GM21529 (cell line): ENCODE data around the gene CTNNA1.

Experiments
- ATAC-seq: cut with Tn5 transposase; IDR thresholded peaks from one replicate; pipeline ENCODE4 v1.9.1; 2021; ENCODE audit not compliant: unreplicated experiment

The CTNNA1 gene

DNA sequence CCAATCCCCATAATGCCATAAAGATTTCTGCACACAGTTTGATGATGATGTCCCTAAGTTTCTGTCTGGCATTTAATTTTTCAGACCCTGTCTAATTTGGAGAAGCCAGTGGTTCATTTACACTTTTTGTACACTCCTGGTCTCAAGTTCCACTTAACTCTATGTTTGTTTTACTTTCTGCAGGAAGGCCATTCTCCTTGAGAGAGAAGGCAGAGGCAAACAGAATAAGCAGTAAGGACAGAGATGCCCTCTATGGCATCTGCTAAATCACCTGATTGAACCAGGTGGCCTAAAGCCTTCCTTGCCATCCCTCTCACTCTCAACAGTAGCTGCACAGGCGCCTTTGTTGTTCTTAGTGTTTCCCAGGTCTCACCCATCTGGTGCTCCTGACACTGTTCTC is 208.0 kb downstream of the CTNNA1 start:
- ATAC-seq = no peak

- ATAC-seq = no peak
These were observed 208.5 kb downstream of the CTNNA1 start for GRCh38 chr5:138961729-138962128.

DNA sequence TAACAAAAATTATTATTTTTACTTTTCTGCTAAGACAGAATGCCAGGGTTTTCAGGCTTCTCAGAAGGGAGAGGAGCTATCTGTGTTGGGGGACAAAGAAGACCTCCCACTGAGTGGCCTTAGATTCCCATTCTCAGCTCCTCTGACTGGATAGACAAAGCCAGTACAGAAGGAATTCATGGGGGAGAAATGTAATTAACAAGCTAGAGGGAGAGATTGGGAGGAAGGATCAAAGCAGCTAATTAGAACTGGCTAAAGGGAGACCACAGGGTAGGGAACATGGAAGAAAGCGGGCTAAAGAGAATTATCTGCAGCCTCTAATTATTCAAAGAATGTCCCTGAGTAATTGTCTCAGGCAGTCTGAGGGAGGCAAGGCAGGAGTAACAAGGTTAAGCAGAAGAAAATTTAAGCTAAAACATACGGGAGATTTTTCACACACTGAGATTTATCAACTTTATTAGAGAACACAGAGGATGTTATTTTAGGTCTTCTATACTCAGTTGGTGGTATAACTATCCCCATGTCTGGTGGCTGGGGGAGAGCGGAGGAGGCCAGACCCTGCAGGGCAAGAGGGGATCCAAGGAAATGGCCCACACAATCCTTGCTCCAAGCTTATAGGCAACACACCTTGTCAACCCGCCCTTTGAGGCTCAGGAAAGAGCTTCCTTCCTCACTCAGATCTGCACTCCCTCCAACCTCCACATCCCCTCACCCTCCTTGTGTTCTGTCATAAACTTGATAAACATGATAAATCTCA is 209.6 kb downstream of the CTNNA1 start:
- ATAC-seq = no peak

DNA sequence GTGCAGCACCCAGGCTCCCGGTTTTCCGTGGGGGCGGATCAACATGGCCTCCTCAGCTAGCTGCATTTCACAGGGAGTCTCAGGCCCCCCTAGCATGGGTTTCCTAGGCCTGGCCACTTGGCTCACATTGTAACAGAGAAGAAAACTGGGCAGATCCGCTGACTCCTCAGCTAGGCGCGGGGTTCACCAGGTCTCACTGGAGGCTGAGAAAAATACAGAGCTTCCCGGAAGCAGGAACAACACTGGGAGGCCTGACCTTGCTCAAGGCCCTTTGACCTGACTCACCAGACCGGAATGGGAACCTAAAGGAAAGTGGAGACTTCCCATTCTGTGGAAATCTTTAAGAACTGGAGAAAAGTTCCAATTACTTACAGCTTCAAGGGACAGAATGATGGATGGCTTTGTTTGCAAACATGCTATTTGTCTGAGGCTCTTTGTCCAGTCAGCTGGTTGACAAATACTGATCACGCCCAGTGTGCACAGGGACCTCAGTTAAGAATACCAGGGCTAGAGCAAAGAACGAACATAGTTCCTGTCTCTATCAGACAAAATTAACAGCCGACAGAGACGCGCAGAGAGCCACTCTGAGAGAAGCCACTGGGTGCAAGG is 210.6 kb downstream of the CTNNA1 start:
- no peak for ATAC-seq

GRCh38 chr5:138964647-138965201 is 211.5 kb downstream of the CTNNA1 start:
- ATAC-seq = no peak

- ATAC-seq = no peak
These were observed 212.4 kb downstream of the CTNNA1 start for GRCh38 chr5:138965626-138966025.

- ATAC-seq = no peak
These were observed 213.2 kb downstream of the CTNNA1 start for GRCh38 chr5:138966236-138966985.

- no peak for ATAC-seq
These were observed 214.7 kb downstream of the CTNNA1 start for GRCh38 chr5:138967791-138968448.

- ATAC-seq = no peak
These were observed 215.4 kb downstream of the CTNNA1 start for GRCh38 chr5:138968601-138969000.

DNA sequence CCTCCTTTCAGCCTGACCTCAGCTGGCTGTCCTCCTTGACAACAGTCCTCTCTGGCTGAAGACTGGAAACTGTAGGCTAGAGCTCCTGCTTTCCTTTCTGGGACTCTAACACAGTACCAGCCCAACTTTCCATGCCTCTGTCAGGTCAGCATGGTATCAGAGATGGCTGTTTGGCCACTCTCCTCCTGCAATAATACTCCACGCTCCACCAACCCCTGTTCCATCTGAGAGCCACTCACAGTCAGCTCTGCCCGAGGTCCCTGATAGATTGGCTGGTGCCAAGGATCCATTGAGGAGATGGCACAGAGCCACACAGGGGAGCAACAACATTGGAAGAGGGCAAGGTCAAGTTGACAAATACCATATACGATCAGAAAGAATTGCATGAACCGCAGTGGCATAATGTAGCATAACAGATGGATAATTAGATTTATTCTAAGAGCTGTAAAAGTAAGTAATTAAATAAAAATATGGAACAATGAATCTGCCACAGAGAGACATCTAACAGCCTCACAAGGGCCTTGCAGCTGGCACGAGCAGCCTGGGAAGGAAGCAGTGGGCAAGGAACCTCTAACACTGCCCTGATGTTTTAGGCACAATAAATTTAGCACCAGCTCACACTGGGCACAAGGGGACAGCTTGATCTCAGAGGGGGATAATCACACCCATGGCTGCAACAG is 216.2 kb downstream of the CTNNA1 start:
- ATAC-seq = no peak

DNA sequence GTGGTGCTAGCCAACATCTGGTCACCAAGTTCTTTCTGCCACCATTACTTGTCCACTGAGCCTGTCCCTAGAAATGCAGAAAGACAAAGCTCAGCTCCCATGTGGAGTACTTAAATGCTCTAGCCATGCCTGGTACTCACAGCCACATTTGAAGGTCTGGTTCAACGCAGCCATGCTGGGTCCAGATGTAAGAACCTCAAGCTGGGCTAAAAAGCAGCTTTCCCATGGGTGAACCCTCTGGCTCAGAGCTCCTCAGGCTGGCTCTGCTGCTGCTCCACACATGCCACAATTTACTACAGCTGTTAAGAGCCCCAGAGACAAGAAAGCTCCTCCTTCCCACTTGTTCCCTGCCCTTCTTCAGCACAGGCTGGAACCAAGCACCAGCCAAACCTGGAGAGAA is 219.0 kb downstream of the CTNNA1 start:
- no peak for ATAC-seq

- ATAC-seq = no peak
These were observed 219.6 kb downstream of the CTNNA1 start for GRCh38 chr5:138972836-138973235.

DNA sequence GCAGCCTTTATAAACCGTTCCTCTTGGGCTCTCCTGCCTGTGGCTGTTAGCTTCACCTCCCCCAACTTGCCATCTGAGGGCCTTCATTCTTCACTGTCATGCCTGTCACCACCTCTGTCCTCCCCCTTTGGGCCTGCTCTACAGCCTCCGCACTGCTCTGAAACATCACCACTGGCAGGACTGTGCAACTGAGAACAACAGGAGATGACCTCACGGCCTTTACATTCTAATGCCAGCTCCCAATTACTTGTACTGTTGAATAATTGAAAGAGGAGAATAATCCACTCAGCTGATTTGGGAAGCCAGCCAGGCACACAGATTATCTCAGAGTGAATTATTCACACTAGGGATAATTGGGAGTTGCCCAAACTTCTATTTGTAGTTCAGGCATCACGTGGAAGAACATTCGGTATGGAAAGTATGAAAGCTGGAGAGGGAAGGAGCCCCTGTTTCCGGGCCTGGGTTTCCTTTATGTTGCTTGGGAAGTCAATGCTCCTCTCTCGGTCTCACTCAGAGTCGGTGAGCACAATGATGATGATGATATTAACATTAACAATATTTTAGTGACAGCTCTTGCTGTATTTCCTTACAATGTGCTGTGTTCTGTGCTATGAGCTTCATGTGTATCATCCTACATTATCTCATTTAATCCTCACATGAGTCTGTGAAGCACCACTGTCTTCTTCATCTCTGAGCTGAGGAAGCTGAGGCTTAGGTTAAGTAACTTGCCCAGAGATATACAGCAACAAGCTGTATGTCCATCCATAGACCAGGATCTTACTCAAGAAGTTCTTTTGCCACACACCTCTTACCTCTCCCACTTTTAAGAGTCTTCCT is 221.2 kb downstream of the CTNNA1 start:
- no peak for ATAC-seq

DNA sequence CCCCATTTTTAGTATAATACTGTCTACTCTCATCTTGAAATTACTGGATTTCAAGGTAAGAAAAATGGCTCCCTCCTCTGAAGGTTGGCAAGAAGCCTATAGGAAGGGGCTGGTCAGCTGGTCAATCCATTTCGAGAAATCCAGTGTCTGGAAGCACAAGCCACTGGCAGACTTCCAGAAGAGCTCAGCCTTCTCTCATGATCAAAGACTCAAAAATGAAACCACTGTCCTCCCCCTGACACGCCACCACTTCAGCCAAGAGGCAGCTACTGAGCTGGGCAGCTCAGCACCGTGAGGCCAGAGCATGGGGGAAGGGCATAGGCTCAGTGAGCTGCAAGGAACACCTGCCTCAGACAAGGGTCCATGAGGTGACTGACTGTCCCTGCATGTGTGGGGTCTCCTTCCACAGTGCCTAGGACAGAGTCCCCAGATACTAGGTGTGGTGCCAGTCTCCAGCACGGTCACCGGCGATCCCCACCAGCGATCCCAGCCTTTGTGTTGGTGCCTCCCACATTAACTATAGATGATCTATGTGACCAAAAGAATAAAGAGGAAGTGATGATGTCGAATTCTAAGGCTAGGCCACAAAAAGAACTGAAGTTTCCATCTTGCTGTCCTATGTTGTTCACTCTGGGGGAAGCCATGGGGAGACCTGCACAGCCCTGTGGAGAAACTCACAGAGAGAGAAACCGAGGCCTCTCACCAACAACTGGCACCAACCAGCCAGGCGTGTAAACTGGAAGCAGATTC is 222.0 kb downstream of the CTNNA1 start:
- no peak for ATAC-seq

- no peak for ATAC-seq
These were observed 224.9 kb downstream of the CTNNA1 start for GRCh38 chr5:138978080-138978479.

GRCh38 chr5:138978581-138978980 is 225.4 kb downstream of the CTNNA1 start:
- ATAC-seq = no peak

GRCh38 chr5:138979684-138980280 is 226.6 kb downstream of the CTNNA1 start:
- no peak for ATAC-seq

DNA sequence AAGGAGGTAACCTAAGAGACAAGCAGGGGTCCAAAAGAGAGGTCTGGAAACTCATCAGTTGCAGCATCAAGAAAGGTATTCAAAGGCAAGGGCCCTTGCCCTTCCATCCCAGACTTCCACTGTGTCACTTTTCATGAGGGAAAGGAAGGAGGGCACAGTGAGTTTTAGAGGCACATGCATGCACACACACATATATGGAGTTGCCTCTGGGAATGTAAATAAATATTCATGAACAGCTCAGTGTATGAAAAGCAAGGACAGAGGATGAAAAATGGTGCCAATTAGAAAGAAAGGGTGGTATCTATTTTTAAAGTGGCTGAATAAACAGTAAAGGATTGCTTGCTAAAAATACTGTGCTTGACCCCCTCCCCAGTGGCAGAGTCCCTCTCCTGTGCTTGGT is 227.2 kb downstream of the CTNNA1 start:
- ATAC-seq = no peak

GRCh38 chr5:138981131-138981530 is 227.9 kb downstream of the CTNNA1 start:
- ATAC-seq = no peak
